MG63 (cell line): Measurements from ENCODE around the gene ZNF836. TPM values are rescaled to one million over a fixed set of nuclear protein-coding genes. Genes with fewer than 3 reads are reported as not detected.
"Not testable (repeated sequence)": the region's sequence is repeated elsewhere in the genome, so short reads cannot be mapped to it uniquely, and the experiment has no call there.

Experiments used
- DNase-seq: peaks from one replicate; pipeline ENCODE4 v3.0.0-alpha.2; 2020
- H3K27me3 ChIP-seq: fragments of 250-450 bp; sonication (Bioruptor Pico); 2 replicates; pipeline ENCODE4 v1.5.1; 2020; ENCODE audit warnings: mild to moderate bottlenecking, moderate library complexity
- H3K36me3 ChIP-seq: fragments of 250-450 bp; sonication (Bioruptor Pico); 2 replicates; pipeline ENCODE4 v1.5.1; 2020; ENCODE audit warnings: mild to moderate bottlenecking, moderate library complexity
- H3K4me3 ChIP-seq: fragments of 250-450 bp; sonication (Bioruptor Pico); 2 replicates; pipeline ENCODE4 v1.5.1; 2020; ENCODE audit warnings: mild to moderate bottlenecking, moderate library complexity
- H3K9me3 ChIP-seq: fragments of 250-450 bp; sonication (Bioruptor Pico); 2 replicates; pipeline ENCODE4 v1.5.1; 2020; ENCODE audit warnings: mild to moderate bottlenecking, moderate library complexity
- total RNA-seq: library from RNA; depleted of rRNA; stranded (reverse); fragments of >200 nt; shearing (Covaris generic); gene quantifications from 2 replicates; pipeline ENCODE4 v1.2.3, GENCODE V29; 2014; ENCODE audit warnings: low replicate concordance; rRNA removed

ZNF836 gene
- 4.0 and 5.0 TPM in 2 replicates for total RNA-seq

DNA sequence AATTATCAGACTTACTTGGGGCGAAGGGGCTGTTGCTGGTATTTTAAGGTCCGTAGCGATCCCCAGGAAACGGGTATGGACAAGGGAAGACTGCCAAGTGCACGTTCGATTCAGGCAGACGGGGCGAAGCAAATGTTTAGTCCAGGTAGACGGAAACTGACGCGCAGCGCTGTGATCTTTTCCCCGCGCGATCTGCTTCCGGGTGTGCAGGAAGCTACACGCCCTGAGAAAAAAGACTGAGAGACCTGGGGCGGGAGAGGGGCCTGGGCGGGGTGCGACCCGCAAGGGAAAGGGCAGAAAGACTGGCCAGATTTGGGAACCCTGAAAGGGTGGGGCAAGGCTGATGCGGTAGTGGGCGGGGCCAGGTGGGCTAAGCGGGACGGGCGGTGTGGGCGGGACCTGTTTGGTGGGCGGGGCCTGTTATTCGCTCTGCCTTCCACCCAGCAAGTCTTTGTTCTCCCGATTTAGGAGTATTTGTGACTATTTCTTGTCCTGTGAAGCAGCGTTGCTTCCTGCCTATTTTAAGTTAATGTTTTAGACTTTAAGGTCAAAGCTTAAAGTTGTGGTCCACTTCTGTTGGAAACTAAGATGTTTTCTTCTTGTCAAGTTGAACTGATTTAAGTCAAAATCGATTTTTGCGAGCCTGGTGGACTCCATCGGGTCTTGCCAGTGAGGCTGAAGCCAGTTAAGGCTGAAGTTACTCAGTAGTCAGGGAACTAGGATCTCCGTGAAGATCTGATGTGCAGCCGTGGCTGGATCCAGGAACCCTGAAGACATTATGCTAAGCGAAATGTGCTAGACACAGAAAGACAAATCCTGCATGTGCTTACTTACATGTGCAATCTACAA, at the start of gene ZNF836:
Gene ZNF836 (minus strand): TSS at position 301 of the 849 bp plus-strand sequence. CDS start 3,549 bp downstream, outside the sequence.
- Histone ChIP-seq H3K36me3 (peaks cover 17% of the 10 kb centered on the region), H3K27me3 (no peaks in the 10 kb centered on the region)
- peak; percentile 85 for DNase-seq

GRCh38 chr19:52221031-52221430, 49.6 kb upstream of the ZNF836 start:
- H3K9me3 ChIP-seq = no peaks in the 10 kb centered on the region
- H3K4me3 ChIP-seq = no peak overlapping the region
- H3K27me3 ChIP-seq = no peaks in the 10 kb centered on the region
- H3K36me3 ChIP-seq = peaks cover 98% of the 10 kb centered on the region
- DNase-seq = no peak

More for the DNA sequence above, at the start of gene ZNF836:
- peaks cover 8% of the 10 kb centered on the region for H3K9me3 ChIP-seq
- H3K4me3 ChIP-seq = peak within 1 kb of the TSS; percentile 63

GRCh38 chr19:52219611-52220010, 48.2 kb upstream of the ZNF836 start:
- no peak for DNase-seq
- H3K27me3 ChIP-seq = no peaks in the 10 kb centered on the region
- H3K9me3 ChIP-seq = no peaks in the 10 kb centered on the region
- no peak overlapping the region for H3K4me3 ChIP-seq
- peaks cover 100% of the 10 kb centered on the region for H3K36me3 ChIP-seq

GRCh38 chr19:52217576-52217975, 46.2 kb upstream of the ZNF836 start:
- no peaks in the 10 kb centered on the region for H3K27me3 ChIP-seq
- H3K36me3 ChIP-seq = peaks cover 97% of the 10 kb centered on the region
- no peak overlapping the region for H3K4me3 ChIP-seq
- no peaks in the 10 kb centered on the region for H3K9me3 ChIP-seq
- DNase-seq = no peak

DNA sequence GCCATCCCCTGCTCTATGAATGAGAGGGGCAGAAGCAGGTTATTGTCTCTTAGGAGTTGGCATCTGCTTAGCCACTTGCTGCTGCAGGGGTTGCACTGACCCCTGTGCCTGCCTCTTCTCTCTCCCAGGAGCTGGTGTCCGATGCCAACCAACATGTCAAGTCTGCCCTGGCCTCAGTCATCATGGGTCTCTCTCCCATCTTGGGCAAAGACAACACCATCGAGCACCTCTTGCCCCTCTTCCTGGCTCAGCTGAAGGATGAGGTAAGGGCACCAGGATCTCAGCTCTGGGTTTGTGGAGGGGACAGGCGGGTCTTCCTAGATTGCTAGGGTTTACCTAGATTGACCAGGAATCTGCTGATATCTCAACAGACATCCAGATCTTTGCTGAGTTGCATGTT, 45.0 kb upstream of the ZNF836 start:
- Histone ChIP-seq H3K27me3 (no peaks in the 10 kb centered on the region), H3K36me3 (peaks cover 97% of the 10 kb centered on the region), H3K9me3 (no peaks in the 10 kb centered on the region), H3K4me3 (no peak overlapping the region)
- no peak for DNase-seq

GRCh38 chr19:52214241-52214640, 42.8 kb upstream of the ZNF836 start:
- H3K9me3 ChIP-seq = no peaks in the 10 kb centered on the region
- H3K4me3 ChIP-seq = no peak overlapping the region
- DNase-seq = no peak
- H3K27me3 ChIP-seq = no peaks in the 10 kb centered on the region
- peaks cover 85% of the 10 kb centered on the region for H3K36me3 ChIP-seq

DNA sequence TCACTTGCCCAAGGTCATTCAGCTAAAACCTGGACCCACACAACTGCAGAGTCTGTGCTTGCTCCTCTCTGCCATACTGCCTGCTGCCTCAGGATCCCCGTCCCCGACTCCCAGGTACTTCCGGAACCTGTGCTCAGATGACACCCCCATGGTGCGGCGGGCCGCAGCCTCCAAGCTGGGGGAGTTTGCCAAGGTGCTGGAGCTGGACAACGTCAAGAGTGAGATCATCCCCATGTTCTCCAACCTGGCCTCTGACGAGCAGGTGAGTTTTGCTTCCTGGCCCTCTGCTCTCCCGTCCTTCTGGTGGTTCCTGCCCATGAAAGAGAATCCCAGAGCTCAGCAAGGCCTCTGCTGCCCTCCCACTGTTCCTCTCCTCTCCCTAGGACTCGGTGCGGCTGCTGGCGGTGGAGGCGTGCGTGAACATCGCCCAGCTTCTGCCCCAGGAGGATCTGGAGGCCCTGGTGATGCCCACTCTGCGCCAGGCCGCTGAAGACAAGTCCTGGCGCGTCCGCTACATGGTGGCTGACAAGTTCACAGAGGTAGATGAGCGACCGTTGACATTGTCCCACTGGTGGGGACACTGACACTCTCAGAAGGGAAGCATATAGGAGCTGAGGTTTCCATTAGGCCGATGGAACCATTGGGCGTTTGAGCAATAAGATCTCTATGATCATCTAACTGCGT, 41.3 kb upstream of the ZNF836 start:
- DNase-seq = no peak
- Histone ChIP-seq H3K27me3 (no peaks in the 10 kb centered on the region), H3K4me3 (no peak overlapping the region), H3K36me3 (peaks cover 83% of the 10 kb centered on the region), H3K9me3 (no peaks in the 10 kb centered on the region)

DNA sequence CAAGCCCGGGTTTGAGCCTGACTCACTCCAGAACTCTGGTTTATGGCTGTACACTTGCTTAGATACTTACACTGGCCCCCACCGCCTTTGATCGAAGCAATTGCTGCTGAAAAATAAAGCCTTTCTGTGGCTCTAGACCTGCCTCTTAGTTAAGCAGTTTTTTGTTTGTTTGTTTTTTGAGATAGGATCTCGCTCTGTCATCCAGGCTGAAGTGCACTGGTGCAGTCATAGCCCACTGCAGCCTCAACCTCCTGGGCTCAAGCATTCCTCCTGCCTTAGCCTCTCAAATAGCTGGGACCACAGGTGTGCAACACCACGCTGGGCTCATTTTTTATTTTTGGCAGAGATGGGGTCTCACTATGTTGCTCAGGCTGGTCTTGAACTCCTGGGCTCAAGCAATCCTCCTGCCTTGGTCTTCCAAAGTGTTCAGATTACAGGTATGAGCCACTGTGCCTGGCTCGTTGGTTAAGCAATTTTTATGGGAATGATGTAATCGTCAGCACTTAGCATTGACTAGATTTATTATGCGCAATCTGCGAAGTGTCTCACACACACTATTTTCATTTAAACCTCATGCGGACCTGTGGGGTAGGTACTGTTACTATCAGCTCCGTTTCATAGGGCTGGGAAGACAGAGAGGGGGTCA, 40.6 kb upstream of the ZNF836 start:
- no peaks in the 10 kb centered on the region for H3K27me3 ChIP-seq
- no peak for DNase-seq
- H3K36me3 ChIP-seq = peaks cover 82% of the 10 kb centered on the region
- H3K9me3 ChIP-seq = no peaks in the 10 kb centered on the region
- no peak overlapping the region for H3K4me3 ChIP-seq

GRCh38 chr19:52211203-52211602, 39.8 kb upstream of the ZNF836 start:
- Histone ChIP-seq H3K36me3 (peaks cover 82% of the 10 kb centered on the region), H3K4me3 (no peak overlapping the region), H3K9me3 (no peaks in the 10 kb centered on the region), H3K27me3 (no peaks in the 10 kb centered on the region)
- DNase-seq = no peak

- DNase-seq = no peak
- H3K9me3 ChIP-seq = no peaks in the 10 kb centered on the region
- H3K27me3 ChIP-seq = no peaks in the 10 kb centered on the region
- peaks cover 85% of the 10 kb centered on the region for H3K36me3 ChIP-seq
- H3K4me3 ChIP-seq = no peak overlapping the region
Observed at GRCh38 chr19:52206481-52206880, 35.1 kb upstream of the ZNF836 start.

GRCh38 chr19:52200755-52201391, 29.5 kb upstream of the ZNF836 start:
- H3K9me3 ChIP-seq, H3K27me3 ChIP-seq, DNase-seq, H3K4me3 ChIP-seq: not testable (repeated sequence)
- peaks cover 94% of the 10 kb centered on the region for H3K36me3 ChIP-seq

- Histone ChIP-seq H3K4me3 (no peak overlapping the region), H3K27me3 (no peaks in the 10 kb centered on the region), H3K36me3 (peaks cover 94% of the 10 kb centered on the region), H3K9me3 (no peaks in the 10 kb centered on the region)
- peak; percentile 16 for DNase-seq
Observed at GRCh38 chr19:52200044-52200443, 28.6 kb upstream of the ZNF836 start.

- peaks cover 85% of the 10 kb centered on the region for H3K36me3 ChIP-seq
- H3K27me3 ChIP-seq = no peaks in the 10 kb centered on the region
- DNase-seq = no peak
- H3K9me3 ChIP-seq = no peaks in the 10 kb centered on the region
- H3K4me3 ChIP-seq = no peak overlapping the region
Observed at GRCh38 chr19:52198678-52199077, 27.3 kb upstream of the ZNF836 start.

DNA sequence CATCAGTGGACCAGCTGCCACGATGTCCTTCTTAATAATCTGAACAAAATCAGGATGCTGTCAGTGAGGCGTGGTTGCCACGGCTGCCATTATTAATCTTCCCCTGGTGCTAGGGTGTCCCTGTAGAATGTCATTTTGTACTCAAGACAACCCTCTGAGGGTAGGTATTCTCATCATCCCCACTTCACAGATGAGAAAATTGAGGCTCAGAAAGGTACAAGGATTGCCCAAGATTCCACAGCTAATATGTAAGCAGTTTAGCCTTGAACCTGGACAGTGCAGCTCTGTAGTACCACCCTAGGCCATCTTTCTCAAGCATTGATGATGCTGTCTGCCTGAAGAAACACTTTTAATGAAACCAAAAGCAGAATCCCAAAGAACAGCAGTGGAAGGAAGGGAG, 26.5 kb upstream of the ZNF836 start:
- no peaks in the 10 kb centered on the region for H3K9me3 ChIP-seq
- no peaks in the 10 kb centered on the region for H3K27me3 ChIP-seq
- no peak for DNase-seq
- H3K36me3 ChIP-seq = peaks cover 85% of the 10 kb centered on the region
- H3K4me3 ChIP-seq = no peak overlapping the region

DNA sequence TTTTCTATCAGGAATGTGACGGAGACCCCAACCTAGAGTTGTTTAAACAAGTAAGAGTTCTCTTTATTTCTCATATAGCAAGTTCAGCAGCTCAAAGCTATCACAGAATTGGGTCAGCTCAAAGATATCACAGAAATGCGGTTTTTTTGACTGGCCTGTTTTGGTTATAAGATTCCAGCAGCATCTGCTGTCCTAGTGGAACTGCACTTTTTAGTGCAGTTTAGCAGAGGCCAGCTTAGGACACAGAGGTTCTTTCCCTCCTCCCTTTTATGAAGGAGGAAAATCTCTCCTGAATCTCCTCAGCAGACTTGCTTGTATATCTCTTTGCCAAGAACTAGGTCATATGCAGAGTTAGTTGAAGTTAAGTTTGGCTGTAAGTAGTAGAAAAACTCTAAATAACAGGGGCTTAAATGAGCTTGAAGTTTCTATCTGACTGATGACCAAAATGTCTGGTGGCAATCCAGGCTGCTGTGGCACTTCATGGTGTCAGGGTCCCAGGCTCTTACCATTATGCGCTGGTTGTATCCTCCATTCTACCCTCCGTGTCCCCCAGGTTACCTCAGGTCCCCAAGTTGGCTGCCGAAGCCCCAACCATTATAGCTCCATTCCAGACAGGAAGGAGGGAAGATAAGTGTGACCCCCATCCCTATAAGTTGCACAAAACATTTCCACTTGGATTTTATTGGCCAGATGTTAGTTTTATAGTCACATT, 25.0 kb upstream of the ZNF836 start:
- Histone ChIP-seq H3K9me3 (no peaks in the 10 kb centered on the region), H3K4me3 (no peak overlapping the region), H3K36me3 (peaks cover 85% of the 10 kb centered on the region), H3K27me3 (no peaks in the 10 kb centered on the region)
- DNase-seq = no peak

GRCh38 chr19:52191951-52192350, 20.5 kb upstream of the ZNF836 start:
- Histone ChIP-seq H3K4me3 (peak overlapping the region; percentile 89), H3K27me3 (no peaks in the 10 kb centered on the region), H3K9me3 (no peaks in the 10 kb centered on the region; the same call in 1 of the 2 replicates), H3K36me3 (peaks cover 56% of the 10 kb centered on the region)
- no peak for DNase-seq
